ENCODE results near the gene TACC2.

The TACC2 gene

DNA sequence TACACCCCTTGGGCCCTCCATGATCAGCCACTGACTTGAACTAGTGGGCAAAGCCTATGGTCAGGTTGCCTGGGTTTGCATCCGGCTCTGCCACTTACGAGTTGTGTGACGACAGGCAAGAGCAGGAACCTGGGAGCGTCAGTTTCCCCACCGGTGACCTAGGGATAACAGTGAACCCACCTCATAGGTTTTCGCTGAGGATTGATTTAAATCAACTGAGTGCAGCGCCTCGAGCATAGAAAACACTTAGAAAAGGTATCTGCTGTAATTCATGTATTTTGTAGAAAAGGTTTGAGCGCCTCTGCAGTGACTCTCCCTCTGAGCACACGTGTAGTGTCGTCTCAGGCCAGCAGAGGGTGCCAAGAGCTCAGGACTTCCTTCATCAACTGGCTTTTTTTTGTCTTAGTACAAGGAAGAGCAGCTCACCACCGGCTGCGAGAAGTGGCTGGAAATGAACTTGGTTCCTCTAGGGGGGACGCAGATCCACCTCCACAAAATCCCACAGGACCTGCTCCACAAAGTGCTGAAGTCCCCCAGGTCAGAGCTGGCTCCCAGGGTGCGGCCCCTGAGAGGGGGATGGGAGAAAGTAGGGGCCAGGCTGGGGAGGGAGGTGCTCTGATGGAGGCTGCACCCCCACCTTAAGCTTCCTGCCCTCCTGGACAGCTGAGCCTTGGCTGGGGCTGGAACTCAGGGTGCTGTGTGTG lies 309.8 kb downstream of the TACC2 start:
- DNase-seq (ENCODE audit: low read depth), result no peak

DNA sequence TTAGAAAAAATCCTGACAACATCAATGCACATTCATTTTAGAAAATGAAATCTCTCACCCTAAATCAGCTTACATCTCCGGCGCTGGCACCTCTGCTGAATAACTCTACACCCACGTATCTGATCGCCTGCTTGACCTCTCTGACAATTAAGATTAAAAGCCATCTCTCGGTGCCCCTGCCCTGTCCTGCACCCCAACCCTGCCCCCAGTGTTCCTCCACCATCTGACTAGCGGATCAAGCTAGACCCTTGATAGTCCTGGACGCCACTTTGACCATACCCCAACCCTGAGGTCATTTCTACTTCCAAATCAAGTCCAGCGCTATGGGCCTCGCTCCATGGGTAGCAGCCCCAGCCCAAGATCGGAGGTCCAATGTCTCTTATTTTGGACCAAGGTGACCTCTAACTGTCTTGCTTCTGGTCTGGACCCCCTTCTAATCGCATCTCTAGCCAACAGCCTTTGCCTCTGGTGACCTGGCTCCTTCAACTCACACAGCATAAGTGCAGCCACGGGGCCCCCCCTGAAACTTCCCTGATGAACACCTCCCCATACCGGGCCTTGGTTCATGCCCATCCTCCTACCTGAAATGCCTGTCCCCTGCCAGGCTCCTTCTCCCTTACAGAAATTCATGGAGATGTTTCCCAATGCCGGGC lies 310.6 kb downstream of the TACC2 start:
- no peak for DNase-seq (ENCODE audit: low read depth)

DNA sequence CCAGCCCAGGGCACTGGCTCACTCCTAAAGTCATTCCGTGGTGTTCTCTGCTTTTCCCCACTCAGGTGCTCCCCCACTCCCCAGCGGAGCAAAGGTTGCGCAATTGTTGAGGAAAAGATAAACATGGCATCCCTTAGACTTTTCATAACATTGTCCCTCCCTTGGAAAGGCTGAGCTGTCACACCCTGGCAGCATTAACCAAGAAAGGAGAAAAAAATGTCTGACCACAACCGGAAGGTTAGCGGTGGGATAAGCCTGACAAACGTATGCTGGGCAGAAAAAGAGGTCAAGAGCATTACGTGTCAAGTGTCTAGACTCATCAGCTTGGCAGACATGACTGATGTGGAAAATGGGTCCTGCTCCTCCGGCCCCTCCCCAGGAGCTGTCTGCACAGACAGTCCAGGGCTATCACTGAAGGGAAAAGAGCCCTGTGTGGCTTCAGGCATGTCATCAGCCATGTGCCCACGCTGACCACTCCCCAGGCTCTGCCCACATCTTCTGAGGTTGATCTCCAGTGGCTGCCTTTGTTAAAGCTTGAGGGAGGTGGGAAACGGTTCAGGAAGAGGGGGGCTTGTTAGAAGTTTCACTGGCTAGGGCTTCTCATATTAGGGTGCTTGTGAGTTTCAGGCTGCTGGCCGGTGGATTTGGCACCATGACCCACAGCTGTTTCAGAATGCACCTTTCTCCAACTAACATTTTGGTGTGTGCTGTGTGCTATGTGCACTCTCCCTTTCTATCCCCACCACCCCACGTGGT lies 312.3 kb downstream of the TACC2 start:
- DNase-seq (ENCODE audit: low read depth), result no peak

DNA sequence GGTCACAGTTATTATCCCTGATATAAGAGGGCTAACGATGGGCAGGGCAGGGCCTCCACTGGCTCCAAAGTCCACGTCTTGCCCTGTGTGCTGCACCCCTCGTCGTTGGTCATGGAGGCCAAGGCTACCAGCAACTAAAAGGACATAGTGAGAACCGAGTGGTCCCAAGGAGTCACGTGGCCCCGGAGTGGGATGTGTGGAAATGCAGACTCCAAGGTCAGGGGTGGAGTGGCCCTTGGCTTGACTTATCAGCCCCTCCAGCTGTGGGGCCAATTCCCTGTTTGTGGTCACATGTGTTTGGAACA lies 312.8 kb downstream of the TACC2 start:
- DNase-seq (ENCODE audit: low read depth), result no peak

DNA sequence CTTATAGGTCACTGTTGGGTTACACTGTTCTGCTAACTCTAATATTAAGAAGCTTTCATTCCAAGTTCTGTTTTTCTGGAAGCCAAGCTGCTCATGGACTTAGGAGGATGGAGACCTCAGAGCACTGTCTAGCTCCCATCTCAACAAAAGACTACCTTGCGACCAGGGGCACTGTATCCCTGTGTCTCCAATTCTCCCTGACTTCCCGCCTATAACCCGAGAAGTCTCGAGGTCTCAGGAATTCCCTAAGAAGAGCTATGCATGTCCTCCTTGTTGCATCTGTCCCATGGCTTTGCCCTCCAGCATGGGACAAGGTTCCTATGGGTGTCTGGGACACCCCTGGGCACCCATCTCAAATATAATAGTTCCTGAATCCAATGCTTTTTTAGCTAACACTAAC lies 313.4 kb downstream of the TACC2 start:
- DNase-seq (ENCODE audit: low read depth), result no peak

DNA sequence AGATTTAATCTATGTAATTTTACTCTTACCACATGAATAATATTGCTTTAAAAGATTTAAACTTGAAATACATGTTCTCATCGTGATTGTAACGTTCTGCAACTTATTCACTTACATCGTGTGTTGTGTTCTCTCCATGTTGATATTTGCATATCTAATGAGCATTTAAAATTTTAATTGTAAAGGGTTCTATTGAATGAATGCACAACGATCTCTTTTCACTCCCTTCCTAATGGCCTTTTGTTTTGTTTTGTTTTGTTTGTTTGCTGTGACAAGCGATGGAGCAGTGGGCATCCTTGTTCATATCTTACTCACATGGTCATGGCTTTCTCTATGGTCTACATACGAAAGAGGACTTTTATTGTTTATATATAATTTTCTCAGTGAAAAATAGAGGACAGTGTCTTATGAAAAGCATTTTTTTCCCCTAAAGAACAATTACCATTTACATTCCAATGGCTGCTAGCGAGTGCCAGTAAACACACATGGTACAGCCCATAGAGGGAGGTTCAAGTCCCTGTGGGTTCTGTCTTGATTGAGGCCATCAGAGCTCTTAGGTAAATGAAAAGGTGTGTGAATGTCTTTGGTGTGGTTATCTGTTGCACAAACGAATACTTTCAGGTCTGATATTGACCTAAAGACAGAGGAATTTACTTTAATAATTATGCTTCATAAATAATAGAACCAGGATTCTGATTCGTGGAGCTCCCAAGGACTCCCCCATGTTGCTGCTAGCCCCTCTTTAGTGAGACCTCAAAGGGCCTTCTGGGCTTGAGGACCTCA lies 314.5 kb downstream of the TACC2 start:
- no peak for DNase-seq (ENCODE audit: low read depth)

Measured in T-helper 22 cell (primary cell).